NCI-H2196 (cell line): ENCODE measurements around the gene BABAM2.
"Not testable (repeated sequence)": the region's sequence is repeated elsewhere in the genome, so short reads cannot be mapped to it uniquely, and the experiment has no call there.

Source experiments
- DNase-seq: peaks from one replicate; lab custom pipeline; 2025; ENCODE audit not compliant: unreplicated experiment; lab: John Stamatoyannopoulos, UW

The BABAM2 gene

DNA sequence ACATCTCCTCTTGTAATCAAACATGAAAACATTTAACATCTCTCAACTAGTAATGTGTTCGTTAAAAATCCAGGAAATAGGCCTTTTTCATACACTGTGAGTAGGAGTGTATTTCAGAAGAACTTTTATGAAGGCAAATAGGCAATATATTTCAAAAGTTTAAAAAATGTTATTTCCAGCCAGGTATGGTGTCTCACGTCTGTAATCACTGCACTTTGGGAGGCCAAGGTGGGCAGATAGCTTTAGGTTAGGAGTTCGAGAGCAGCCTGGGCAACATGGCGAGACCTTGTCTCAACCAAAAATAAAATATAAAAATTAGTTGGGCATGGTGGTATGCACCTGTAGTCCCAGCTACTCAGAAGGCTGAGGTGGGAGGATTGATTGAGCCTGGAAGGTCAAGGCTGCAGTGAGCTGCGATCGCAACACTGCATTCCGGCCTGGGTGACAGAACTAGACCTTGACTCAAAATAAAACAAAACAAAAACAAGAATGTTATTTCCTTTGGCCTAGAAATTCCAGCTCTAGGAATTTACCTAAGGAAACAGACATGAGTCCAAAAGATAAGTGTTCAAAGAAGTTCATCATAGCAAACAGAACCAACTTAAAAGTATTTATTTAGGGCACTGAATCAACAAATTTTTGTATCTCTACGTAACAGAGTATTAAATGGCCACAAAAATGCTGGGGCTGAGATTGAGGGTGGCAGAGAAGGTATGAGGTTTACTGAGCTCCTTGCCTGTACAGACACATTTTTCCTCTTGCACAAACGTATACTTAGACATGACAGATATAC lies 15.2 kb upstream of the BABAM2 start:
- DNase-seq = no peak

- DNase-seq = no peak
Observed at GRCh38 chr2:27878825-27879224, 11.7 kb upstream of the BABAM2 start.

DNA sequence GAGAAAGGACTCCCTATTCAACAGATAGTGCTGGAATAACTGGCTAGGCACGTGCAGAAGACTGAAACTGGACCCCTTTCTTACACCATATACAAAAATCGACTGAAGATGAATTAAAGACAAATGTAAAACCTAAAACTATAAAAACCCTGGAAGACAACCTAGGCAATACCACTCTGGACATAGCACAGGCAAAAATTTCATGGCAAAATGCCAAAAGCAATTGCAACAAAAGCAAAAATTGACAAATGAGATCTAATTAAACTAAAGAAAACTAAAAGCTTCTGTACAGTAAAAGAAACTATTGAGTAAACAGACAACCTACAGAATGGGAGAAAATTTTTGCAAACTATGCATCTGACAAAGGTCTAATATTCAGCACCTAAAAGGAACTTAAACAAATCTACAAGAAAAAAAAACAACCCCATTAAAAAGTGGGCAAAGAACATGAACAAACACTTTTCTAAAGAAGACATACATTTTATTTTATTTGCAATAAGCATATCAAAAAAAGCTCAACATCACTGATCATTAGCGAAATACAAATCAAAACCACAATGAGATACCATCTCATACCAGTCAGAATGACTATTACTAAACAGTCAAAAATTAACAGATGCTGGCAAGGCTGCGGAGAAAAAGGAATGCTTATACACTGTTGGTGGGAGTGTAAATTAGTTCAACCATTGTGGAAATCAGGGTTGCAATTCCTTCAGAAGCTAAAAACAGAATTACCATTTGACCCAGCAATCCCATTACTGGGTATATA lies 8.5 kb upstream of the BABAM2 start:
- not testable (repeated sequence) for DNase-seq

DNA sequence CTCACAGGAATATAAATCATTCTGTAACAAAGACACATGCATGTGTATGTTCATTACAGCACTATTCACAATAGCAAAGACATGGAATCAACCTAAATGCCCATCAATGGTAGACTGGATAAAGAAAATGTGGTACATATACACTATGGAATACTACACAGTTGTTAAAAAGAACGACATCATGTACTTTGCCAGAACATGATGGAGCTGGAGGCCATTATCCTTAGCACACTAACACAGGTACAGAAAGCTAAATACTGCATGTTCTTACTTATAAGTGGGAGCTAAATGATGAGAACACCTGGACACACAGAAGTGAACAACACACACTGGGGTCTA lies 8.0 kb upstream of the BABAM2 start:
- not testable (repeated sequence) for DNase-seq

DNA sequence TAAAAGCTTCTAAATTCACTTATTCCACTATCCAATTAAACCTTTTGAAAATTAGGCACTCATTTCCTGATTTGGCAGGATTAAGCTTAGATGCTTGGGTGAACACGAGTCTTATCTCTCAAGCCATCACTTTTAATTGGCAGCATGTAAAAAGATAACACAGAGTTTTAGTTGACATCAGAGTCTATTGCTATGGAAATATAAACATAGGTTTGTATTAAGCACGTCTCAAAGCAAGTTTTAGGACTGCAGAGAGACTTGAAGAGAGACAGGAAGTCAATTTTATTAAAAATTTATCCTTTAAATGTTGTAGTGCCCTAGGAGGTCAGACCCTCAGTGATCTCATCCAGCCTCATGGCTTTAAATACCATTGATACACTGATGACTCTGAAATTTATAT lies 5.9 kb upstream of the BABAM2 start:
- peak; percentile 56 for DNase-seq

DNA sequence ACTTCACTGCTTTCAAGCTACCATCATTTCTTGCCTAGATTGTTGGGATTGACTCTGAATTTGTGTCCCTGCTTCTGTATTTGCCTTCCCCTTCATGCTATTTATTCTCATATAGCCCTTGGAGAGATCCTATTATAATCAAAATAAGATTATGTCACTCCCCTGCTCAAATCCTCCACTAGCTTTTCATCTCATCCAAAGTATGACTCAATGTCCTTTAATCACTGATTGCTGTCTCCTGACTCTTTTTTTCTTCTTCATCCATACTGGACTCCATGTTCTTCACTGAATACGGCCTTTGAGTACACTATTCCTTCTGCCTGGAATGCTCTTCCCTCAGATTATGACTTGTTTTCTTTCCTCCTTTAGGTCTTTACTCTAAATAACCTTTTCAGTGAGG lies 5.3 kb upstream of the BABAM2 start:
- DNase-seq = no peak

DNA sequence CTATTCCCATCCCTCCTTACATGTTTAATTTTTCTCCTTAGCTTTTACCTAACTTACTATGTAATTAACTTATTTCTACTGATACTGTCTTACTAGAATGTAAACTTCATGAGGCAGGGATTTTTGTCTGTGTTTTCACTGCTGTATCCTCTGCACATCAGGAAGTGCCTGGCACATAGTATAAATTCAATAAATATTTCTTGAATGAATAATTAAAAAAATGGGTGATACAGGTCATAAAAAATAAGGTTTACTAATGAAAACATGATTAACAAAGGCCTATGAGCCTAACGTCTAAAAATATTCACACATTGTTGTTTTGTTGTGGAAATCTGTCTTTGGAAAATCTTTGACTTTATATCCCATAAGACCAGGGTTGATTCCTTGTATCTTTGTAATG lies 4.9 kb upstream of the BABAM2 start:
- DNase-seq = no peak

DNA sequence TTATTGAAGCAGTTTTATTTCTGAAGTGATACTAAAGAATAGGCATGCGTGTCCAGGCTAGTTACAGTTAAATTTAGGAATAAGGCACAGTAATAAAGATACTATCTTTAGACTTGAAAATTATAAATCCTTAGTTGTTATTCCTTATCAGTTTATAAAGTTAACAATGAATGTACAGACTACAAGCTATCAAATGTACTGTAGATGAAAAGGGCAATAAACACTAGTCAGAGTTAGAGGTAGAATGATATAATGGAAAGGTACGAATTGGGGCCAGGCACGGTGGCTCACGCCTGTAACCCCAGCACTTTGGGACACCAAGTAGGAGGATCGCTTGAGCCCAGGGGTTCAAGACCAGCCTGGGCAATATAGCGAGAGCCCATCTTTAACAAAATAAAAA lies 4.2 kb upstream of the BABAM2 start:
- DNase-seq = no peak

DNA sequence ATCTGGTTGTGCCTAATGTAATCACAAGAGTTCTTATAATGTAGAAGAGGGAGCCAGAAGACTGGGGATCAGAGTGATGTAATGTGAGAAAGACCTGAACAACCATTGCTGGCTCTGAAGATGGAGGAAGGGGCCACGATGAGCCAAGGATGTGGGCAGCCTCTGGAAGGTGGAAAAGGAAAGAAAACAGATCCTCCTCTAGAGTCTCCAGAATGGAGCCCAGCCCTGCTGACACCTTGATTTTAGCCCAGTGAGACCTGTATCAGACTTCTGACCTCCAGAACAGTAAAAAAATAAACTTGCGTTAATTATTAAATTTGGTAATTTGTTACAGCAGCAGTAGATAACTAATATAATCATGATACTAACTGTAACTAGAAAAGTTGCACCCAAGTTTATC lies 3.4 kb upstream of the BABAM2 start:
- DNase-seq = no peak

GRCh38 chr2:27887830-27888229 lies 2.7 kb upstream of the BABAM2 start:
- no peak for DNase-seq

- no peak for DNase-seq
Observed at GRCh38 chr2:27888790-27889189, 1.7 kb upstream of the BABAM2 start.

GRCh38 chr2:27889774-27890145 lies 769 bp upstream of the BABAM2 start:
- no peak for DNase-seq

DNA sequence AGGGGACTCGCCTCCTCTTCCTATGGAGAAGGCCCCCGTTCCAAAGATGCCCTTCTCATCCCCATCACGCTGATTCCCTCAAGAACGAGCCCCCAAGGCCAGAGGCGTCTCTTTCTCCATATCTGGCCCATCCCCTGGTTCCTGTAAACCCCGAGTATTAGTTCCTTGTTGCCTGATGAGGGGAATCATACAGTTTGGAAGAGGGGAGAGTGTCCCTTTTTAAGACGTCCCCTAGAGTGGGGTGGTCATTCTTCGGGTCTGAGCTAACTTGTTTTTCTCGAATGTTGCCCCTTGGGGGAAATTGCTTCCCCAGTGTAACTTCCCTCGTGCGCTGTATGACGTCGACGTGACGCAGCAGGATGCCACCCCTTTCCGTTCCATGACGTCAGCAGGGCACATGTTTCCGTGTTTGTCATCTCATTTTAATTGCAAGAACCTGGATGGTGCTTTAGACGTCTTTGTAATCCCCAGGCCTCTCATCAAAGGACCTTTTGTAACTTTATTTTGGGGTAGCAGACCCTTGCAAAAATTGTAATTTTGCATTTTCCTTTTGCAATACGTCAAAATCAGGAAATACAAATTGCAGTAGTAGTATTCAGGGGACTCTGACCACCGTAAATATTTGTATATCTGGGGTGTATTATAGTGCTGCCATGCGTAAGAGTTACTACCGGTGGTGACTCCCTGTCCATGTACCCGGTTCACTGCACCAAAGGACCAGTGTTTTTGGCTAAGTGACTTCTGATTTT lies 569 bp downstream of the BABAM2 start:
- DNase-seq = peak; percentile 33

DNA sequence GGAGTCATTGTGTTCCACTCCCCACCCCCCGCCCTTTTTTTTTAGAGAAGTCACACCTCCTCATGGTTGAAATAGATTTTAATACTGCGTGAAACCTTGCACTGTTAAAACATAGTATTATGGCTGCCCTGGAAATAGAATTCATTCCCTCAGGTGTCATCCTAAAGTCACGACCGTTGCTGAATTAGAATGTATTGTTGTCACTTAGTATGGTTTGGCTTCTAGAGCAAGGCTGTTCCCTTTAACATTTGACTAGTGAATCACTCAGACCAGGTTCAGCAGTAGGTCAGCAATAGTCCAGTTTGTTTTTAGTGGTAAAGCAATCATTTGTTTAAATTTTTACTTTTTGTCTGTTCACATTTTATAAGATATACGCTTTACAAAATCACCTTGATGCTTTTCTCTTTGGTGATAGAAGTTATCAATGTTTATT lies 1.2 kb downstream of the BABAM2 start:
- no peak for DNase-seq

- no peak for DNase-seq
Observed at GRCh38 chr2:27893006-27893405, 2.5 kb downstream of the BABAM2 start.

DNA sequence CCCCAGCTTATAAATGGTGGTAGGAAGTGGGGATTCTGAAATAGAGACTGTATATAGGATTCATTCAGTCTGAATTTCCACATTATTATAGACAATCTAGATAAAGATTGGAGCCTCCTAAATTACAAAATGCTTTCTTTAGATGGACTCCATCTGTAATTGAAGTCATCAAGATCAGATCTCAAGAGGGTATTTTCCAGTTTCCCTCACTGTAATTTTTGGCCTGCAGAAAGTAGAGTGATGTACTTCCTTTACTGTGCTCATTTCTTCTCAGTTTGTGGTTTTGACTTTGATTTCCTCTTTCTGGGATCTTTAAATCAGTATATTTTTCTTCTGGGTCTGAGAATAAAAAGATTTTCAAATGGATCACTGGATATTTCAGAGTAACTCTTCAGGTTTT lies 7.2 kb downstream of the BABAM2 start:
- no peak for DNase-seq

DNA sequence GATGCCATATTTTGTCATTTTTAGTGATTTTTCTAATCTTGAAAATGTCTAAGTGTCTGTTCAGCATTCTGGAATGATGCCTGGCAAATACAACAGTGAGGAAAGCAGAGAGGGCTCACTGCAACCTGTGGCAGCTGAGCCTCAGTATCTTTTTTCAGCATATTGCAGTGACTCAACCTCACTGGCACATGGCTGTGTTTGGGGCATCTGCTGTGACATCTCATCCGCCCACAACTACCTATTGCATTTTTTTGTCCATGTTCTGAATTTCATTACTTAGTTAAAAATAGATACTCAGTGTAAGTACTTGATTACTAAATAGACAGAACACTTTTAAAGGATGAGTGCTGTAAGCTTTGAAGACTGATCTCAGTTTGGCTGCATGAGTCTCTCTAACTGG lies 10.7 kb downstream of the BABAM2 start:
- no peak for DNase-seq

GRCh38 chr2:27902098-27902497 lies 11.6 kb downstream of the BABAM2 start:
- DNase-seq = no peak

- no peak for DNase-seq
Observed at GRCh38 chr2:27903018-27903417, 12.5 kb downstream of the BABAM2 start.

- DNase-seq = no peak
Observed at GRCh38 chr2:27903649-27904404, 13.3 kb downstream of the BABAM2 start.

GRCh38 chr2:27904405-27904665 lies 13.8 kb downstream of the BABAM2 start:
- DNase-seq = no peak

GRCh38 chr2:27906074-27906473 lies 15.5 kb downstream of the BABAM2 start:
- DNase-seq = no peak
